H1 (cell line): ENCODE data around the gene RTN4RL2. TPM values are rescaled to one million over a fixed set of nuclear protein-coding genes. Genes with fewer than 3 reads are reported as not detected.

Source experiments
- CTCF ChIA-PET: fragments of 300-600 bp; sonication (Branson Sonifier 250); formaldehyde crosslinking; loops from one replicate; lab custom pipeline; 2021; ENCODE audit not compliant: partially characterized antibody; lab: Charles Lee
- POLR2A ChIA-PET: fragments of 300-600 bp; sonication (Branson Sonifier 250); formaldehyde crosslinking; loops from one replicate; lab custom pipeline; 2021; ENCODE audit warnings: inconsistent platforms; ENCODE audit not compliant: partially characterized antibody; lab: Charles Lee
- DNase-seq, 2 experiments: peaks; one replicate each; pipeline versions ENCODE4 v3.0.0 to v3.0.0-alpha.2; 2010 to 2022; ENCODE audit warnings: low spot score in 2 of 2, low read depth in 1 of 2, mixed read lengths in 1 of 2
- FAIRE-seq: peaks from 2 replicates; lab custom pipeline; 2011; peaks lifted over from hg19 to GRCh38; lab: Jason Lieb, UNC
- H2AFZ ChIP-seq: 2 replicates; pipeline ENCODE4 v1.8.1; 2012; ENCODE audit warnings: low read length, inconsistent platforms
- H2AK5ac ChIP-seq: 2 replicates; pipeline ENCODE4 v1.6.1; 2013; ENCODE audit warnings: low read depth, low read length
- H2BK120ac ChIP-seq: replicated peaks from 2 replicates; pipeline ENCODE3; 2013; ENCODE audit warnings: low read depth, low read length, inconsistent platforms
- H2BK12ac ChIP-seq: 2 replicates; pipeline ENCODE4 v1.6.1; 2013; ENCODE audit warnings: low read depth, low read length
- H2BK15ac ChIP-seq: 2 replicates; pipeline ENCODE4 v1.6.1; 2013; ENCODE audit warnings: low read length
- H2BK20ac ChIP-seq: 2 replicates; pipeline ENCODE4 v1.6.1; 2013; ENCODE audit warnings: low read length
- H2BK5ac ChIP-seq: 2 replicates; pipeline ENCODE4 v1.6.1; 2013; ENCODE audit warnings: low read depth, low read length
- H3K14ac ChIP-seq: 2 replicates; pipeline ENCODE4 v1.6.1; 2013; ENCODE audit warnings: inconsistent platforms; ENCODE audit not compliant: insufficient read length
- H3K18ac ChIP-seq: 2 replicates; pipeline ENCODE4 v1.6.1; 2013; ENCODE audit warnings: low read length; ENCODE audit errors: extremely low read depth
- H3K23ac ChIP-seq: 2 replicates; pipeline ENCODE4 v1.6.1; 2013; ENCODE audit warnings: inconsistent platforms; ENCODE audit not compliant: insufficient read length
- H3K23me2 ChIP-seq: 2 replicates; pipeline ENCODE4 v1.6.1; 2013; ENCODE audit warnings: low read depth, low read length
- H3K27ac ChIP-seq: 2 replicates; pipeline ENCODE4 v1.6.1; 2011; ENCODE audit warnings: low read depth, low read length, inconsistent platforms
- H3K27me3 ChIP-seq, 4 experiments: replicated peaks in 1 of 4; 1 replicate in 1 of 4; 2 replicates in 3 of 4; pipeline versions ENCODE4 v1.6.1 to v1.8.1; 2011 to 2013; ENCODE audit warnings: low read length in 3 of 4, mild to moderate bottlenecking in 3 of 4, inconsistent platforms in 2 of 4, mixed read lengths in 2 of 4, moderate library complexity in 1 of 4; ENCODE audit not compliant: control insufficient read depth in 3 of 4, insufficient read depth in 3 of 4; ENCODE audit errors: extremely low read depth in 1 of 4
- H3K36me3 ChIP-seq, 4 experiments: 2 replicates each; pipeline versions ENCODE4 v1.6.1 to v1.8.1; 2011 to 2013; ENCODE audit warnings: mild to moderate bottlenecking in 4 of 4, low read length in 3 of 4, moderate library complexity in 2 of 4, control low read depth in 1 of 4, inconsistent platforms in 1 of 4; ENCODE audit not compliant: insufficient read depth in 4 of 4, control insufficient read depth in 2 of 4
- H3K4ac ChIP-seq: replicated peaks from 2 replicates; pipeline ENCODE3; 2013; ENCODE audit warnings: low read length, low read depth, mixed read lengths, inconsistent platforms; ENCODE audit not compliant: insufficient read length
- H3K4me1 ChIP-seq, 4 experiments: replicated peaks in 1 of 4; 1 replicate in 1 of 4; 2 replicates in 3 of 4; pipeline versions ENCODE4 v1.6.1 to v1.8.1; 2011 to 2013; ENCODE audit warnings: low read length in 3 of 4, inconsistent platforms in 2 of 4, mixed read lengths in 1 of 4; ENCODE audit not compliant: insufficient read depth in 4 of 4, control insufficient read depth in 3 of 4
- H3K4me2 ChIP-seq, 2 experiments: 2 replicates each; pipeline versions ENCODE4 v1.6.1 to v1.8.1; 2011 to 2013; ENCODE audit warnings: low read depth in 2 of 2, low read length in 2 of 2, control low read depth in 1 of 2, inconsistent platforms in 1 of 2, mild to moderate bottlenecking in 1 of 2; ENCODE audit not compliant: insufficient read depth in 1 of 2
- H3K4me3 ChIP-seq, 4 experiments: fragments of 200-600, 300-600 bp in 1 of 4; sonication (generic), shearing (Covaris generic), sonication (Bioruptor Twin) in 1 of 4; 2 replicates each; pipeline versions ENCODE4 v1.5.1 to v1.8.1; 2011 to 2016; ENCODE audit warnings: low read length in 4 of 4, low read depth in 3 of 4, control low read depth in 2 of 4, inconsistent platforms in 2 of 4, mild to moderate bottlenecking in 2 of 4, mixed read lengths in 1 of 4, moderate library complexity in 1 of 4; ENCODE audit not compliant: insufficient read depth in 2 of 4; ENCODE audit errors: extremely low read depth in 1 of 4
- H3K56ac ChIP-seq: replicated peaks from 2 replicates; pipeline ENCODE3; 2013; ENCODE audit warnings: low read depth, mild to moderate bottlenecking, mixed read lengths, low read length, inconsistent platforms; ENCODE audit not compliant: insufficient read length
- H3K79me1 ChIP-seq: 2 replicates; pipeline ENCODE4 v1.6.1; 2013; ENCODE audit warnings: low read depth, low read length, control low read depth
- H3K79me2 ChIP-seq, 2 experiments: 2 replicates each; pipeline versions ENCODE4 v1.6.1 to v1.8.1; 2012 to 2013; ENCODE audit warnings: low read length in 2 of 2, mild to moderate bottlenecking in 2 of 2, inconsistent platforms in 1 of 2; ENCODE audit not compliant: insufficient read depth in 2 of 2, control insufficient read depth in 1 of 2
- H3K9ac ChIP-seq, 4 experiments: replicated peaks in 1 of 4; 1 replicate in 1 of 4; 2 replicates in 3 of 4; pipeline versions ENCODE4 v1.6.1 to v1.8.1; 2011 to 2013; ENCODE audit warnings: low read depth in 3 of 4, low read length in 3 of 4, control low read depth in 2 of 4, mild to moderate bottlenecking in 2 of 4, moderate library complexity in 2 of 4, inconsistent platforms in 1 of 4; ENCODE audit errors: extremely low read depth in 1 of 4
- H3K9me3 ChIP-seq, 2 experiments: 2 replicates each; pipeline versions ENCODE4 v1.6.1 to v1.8.1; 2012 to 2013; ENCODE audit warnings: mild to moderate bottlenecking in 2 of 2, moderate library complexity in 2 of 2, control low read depth in 1 of 2, inconsistent platforms in 1 of 2, low read depth in 1 of 2, low read length in 1 of 2, mixed read lengths in 1 of 2; ENCODE audit not compliant: insufficient read depth in 2 of 2
- H4K20me1 ChIP-seq, 2 experiments: replicated peaks in 1 of 2; 2 replicates each; pipeline versions ENCODE3 to v1.8.1; 2011 to 2013; ENCODE audit warnings: inconsistent platforms in 2 of 2, low read length in 2 of 2, mild to moderate bottlenecking in 1 of 2; ENCODE audit not compliant: insufficient read depth in 2 of 2, control insufficient read depth in 1 of 2
- H4K5ac ChIP-seq: 2 replicates; pipeline ENCODE4 v1.6.1; 2013; ENCODE audit warnings: low read length, low read depth, mixed read lengths, inconsistent platforms; ENCODE audit not compliant: insufficient read length
- H4K8ac ChIP-seq: 2 replicates; pipeline ENCODE4 v1.8.0; 2013; ENCODE audit warnings: mild to moderate bottlenecking, moderate library complexity, low read length, inconsistent platforms; ENCODE audit not compliant: insufficient read depth; ENCODE audit errors: extremely low read depth
- H4K91ac ChIP-seq: replicated peaks from 2 replicates; pipeline ENCODE3; 2013; ENCODE audit warnings: low read length, mixed read lengths, inconsistent platforms; ENCODE audit not compliant: insufficient read length
- BCL11A ChIP-seq, 2 experiments: IDR thresholded peaks; one replicate each; pipeline ENCODE4 v1.6.1; 2011; ENCODE audit warnings: low read depth in 2 of 2, low read length in 2 of 2, mild to moderate bottlenecking in 2 of 2
- GABPA ChIP-seq: IDR thresholded peaks from 2 replicates; pipeline ENCODE4 v1.6.1; 2011; ENCODE audit warnings: mild to moderate bottlenecking, low read length, moderate library complexity, borderline replicate concordance; ENCODE audit not compliant: insufficient read depth
- HDAC6 ChIP-seq: IDR thresholded peaks from one replicate; pipeline ENCODE4 v1.7.1; 2012; ENCODE audit warnings: low read depth, mild to moderate bottlenecking, inconsistent platforms, low read length, moderate library complexity
- KDM1A ChIP-seq: fragments of 200-600, 300-600 bp; sonication (generic); IDR thresholded peaks from 2 replicates; pipeline ENCODE4 v1.7.1; 2016; ENCODE audit warnings: mild to moderate bottlenecking, low read length, borderline replicate concordance
- POLR2AphosphoS5 ChIP-seq: IDR thresholded peaks from 2 replicates; pipeline ENCODE4 v1.6.1; 2011; ENCODE audit warnings: low read depth, low read length
- RFX5 ChIP-seq: IDR thresholded peaks from 2 replicates; pipeline ENCODE4 v1.6.1; 2011; ENCODE audit warnings: low read depth, low read length, improper control_type of control experiment, borderline replicate concordance
- SRF ChIP-seq: IDR thresholded peaks from 2 replicates; pipeline ENCODE4 v1.6.1; 2011; ENCODE audit warnings: mild to moderate bottlenecking, low read depth, low read length, moderate library complexity
- SUZ12 ChIP-seq: fragments of 200-600 bp; sonication (generic); IDR thresholded peaks from 2 replicates; pipeline ENCODE4 v1.6.1; 2012; ENCODE audit warnings: mild to moderate bottlenecking, inconsistent platforms, low read length, moderate library complexity, mixed read lengths
- TAF7 ChIP-seq: optimal IDR thresholded peaks from 2 replicates; pipeline ENCODE3; 2011; ENCODE audit warnings: low read depth, mild to moderate bottlenecking, inconsistent platforms, low read length, moderate library complexity, borderline replicate concordance
- YY1 ChIP-seq: IDR thresholded peaks from 2 replicates; pipeline ENCODE4 v1.6.1; 2011; ENCODE audit warnings: low read depth, mild to moderate bottlenecking, low read length
- WGBS, 2 experiments: shearing (Covaris generic) in 1 of 2; methylation state at CpG; one replicate each; pipeline versions ENCODE4 v1.1.6 to v1.1.7; 2013 to 2015; ENCODE audit warnings: low lambda C conversion rate in 2 of 2, mixed read lengths in 2 of 2, inconsistent platforms in 1 of 2, low coverage in 1 of 2, missing lambda C conversion rate in 1 of 2; ENCODE audit not compliant: insufficient replicate concordance in 2 of 2, insufficient coverage in 1 of 2, insufficient read length in 1 of 2; ENCODE audit errors: extremely low coverage in 1 of 2, missing lambda C conversion rate in 1 of 2; 5-methylcytosine and 5-hydroxymethylcytosine counted together
- polyA plus RNA-seq, 7 experiments: library from polyadenylated mRNA; depleted of rRNA in 3 of 7; stranded (reverse) in 5 of 7; unstranded in 2 of 7; fragments of >200 nt in 5 of 7; fragments of 200-250 nt in 2 of 7; gene quantifications; 1 replicate in 5 of 7; 2 replicates in 1 of 7; 4 replicates in 1 of 7; pipeline versions ENCODE4 v1.2.1 to v1.2.3, GENCODE V29; 2011 to 2013; ENCODE audit warnings: missing spikeins in 2 of 7, mixed read lengths in 2 of 7
- total RNA-seq: library from RNA; stranded (reverse); fragmentation: NEBNext Ultra II Directional; extraction: Animal tissue kit (Norgen Biotek cat#: 25700); gene quantifications from 2 replicates; pipeline ENCODE4 v1.2.1, GENCODE V29; 2021
- TF ChIP-seq, protein P1 (sequence below): IDR thresholded peaks from 2 replicates; pipeline ENCODE4 v1.6.1; 2012; ENCODE audit warnings: low read length, inconsistent platforms

Gene RTN4RL2
- total and polyA plus RNA-seq, 2 of the 8 experiments (the other 6 are each of a cell fraction or from before 2014, with no cell fraction given) = 11.4 to 23.7 TPM

DNA sequence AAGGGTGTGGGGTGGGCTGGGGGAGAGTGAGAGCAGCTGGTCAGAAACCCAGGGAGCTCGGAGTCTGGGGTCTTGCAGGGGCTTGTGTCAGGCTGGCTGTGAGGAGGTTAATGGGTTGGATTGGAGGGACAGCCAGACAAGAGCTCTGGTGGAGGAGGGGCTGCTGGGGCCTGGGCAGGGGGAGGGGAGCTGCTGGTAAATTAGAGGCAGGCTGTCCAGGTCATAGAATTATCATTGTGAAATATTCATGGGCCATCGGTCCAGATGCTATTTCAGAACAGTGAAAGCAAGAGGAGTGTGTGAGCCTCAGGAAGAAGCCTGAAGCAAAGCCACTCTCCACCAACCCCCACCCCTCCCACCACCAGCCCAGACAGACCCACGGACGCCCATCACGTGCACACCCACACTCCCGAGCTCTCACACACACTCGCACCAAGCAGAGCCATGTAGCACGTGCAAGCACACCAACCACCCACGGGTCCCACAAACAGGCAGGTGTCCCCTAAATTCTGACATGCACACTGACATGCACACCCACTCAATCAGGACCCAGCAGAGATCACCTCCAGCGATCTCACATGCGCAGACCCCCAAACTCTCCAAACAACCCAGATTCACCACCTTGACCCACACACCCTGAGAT, 18.8 kb downstream of the RTN4RL2 start:
- peaks cover 19% of the 10 kb centered on the region; the same call in 1 of the 2 replicates for H3K23me2 ChIP-seq
- peaks cover 10 to 38% (median 12%) of the 10 kb centered on the region in 4 experiments for H3K4me1 ChIP-seq
- H2BK12ac ChIP-seq = peak overlapping the region; percentile 52; the same call in 1 of the 2 replicates
- no peaks in the 10 kb centered on the region for H3K36me3 ChIP-seq
- H3K56ac ChIP-seq = no peak overlapping the region
- no peak overlapping the region for H2BK15ac ChIP-seq
- H3K4me2 ChIP-seq = no peak overlapping the region
- H3K79me2 ChIP-seq = no peaks in the 10 kb centered on the region
- no peak for DNase-seq
- 79% methylated on average over 11 of the region's 11 CpGs; no CpG with 5 or more reads in 1 of the 2 experiments for WGBS, 2 experiments
- no peak overlapping the region for H2AFZ ChIP-seq
- H2AK5ac ChIP-seq = no peak overlapping the region
- H3K23ac ChIP-seq = no peak overlapping the region
- no peak overlapping the region for H4K5ac ChIP-seq
- H2BK20ac ChIP-seq = no peak overlapping the region
- ChIA-PET CTCF (interaction anchor here (1.0 to 33.7 kb wide), 8 partner anchors 14 to 134 kb away, joined by 3 to 1146 read pairs (median 6); partner anchors contain the start of genes RTN4RL2, SLC43A1, SMTNL1 and TIMM10), POLR2A (interaction anchor here (0.9 to 11.2 kb wide), 4 partner anchors 14 to 153 kb away, joined by 3 to 141 read pairs (median 46); partner anchors contain the start of gene RTN4RL2)
- H3K27ac ChIP-seq = no peak overlapping the region
- H2BK120ac ChIP-seq = no peak overlapping the region
- H3K9ac ChIP-seq = no peak overlapping the region
- H3K27me3 ChIP-seq = peaks cover 0 to 45% (median 33%) of the 10 kb centered on the region in 4 experiments; a peak in 6 of 7 replicates
- no peaks in the 10 kb centered on the region for H3K79me1 ChIP-seq
- H3K4me3 ChIP-seq = no peak overlapping the region
- FAIRE-seq = no peak
- H3K4ac ChIP-seq = no peak overlapping the region
- H4K20me1 ChIP-seq = peaks cover 1 to 5% of the 10 kb centered on the region in 2 experiments
- no peak overlapping the region for H2BK5ac ChIP-seq
- peak overlapping the region; percentile 18; the same call in 1 of the 2 replicates for H4K8ac ChIP-seq
- no peaks in the 10 kb centered on the region for H3K9me3 ChIP-seq
- no peak overlapping the region for H3K14ac ChIP-seq
- no peak overlapping the region; the same call in 1 of the 2 replicates for H3K18ac ChIP-seq
- no peak overlapping the region for H4K91ac ChIP-seq
- TF ChIP-seq, protein P1, sequence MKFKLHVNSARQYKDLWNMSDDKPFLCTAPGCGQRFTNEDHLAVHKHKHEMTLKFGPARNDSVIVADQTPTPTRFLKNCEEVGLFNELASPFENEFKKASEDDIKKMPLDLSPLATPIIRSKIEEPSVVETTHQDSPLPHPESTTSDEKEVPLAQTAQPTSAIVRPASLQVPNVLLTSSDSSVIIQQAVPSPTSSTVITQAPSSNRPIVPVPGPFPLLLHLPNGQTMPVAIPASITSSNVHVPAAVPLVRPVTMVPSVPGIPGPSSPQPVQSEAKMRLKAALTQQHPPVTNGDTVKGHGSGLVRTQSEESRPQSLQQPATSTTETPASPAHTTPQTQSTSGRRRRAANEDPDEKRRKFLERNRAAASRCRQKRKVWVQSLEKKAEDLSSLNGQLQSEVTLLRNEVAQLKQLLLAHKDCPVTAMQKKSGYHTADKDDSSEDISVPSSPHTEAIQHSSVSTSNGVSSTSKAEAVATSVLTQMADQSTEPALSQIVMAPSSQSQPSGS = no peak
- no peak for TF ChIP-seq TAF7
- TF ChIP-seq GABPA = no peak
- no peak for TF ChIP-seq YY1
- no peak for TF ChIP-seq SRF
- no peak for TF ChIP-seq RFX5
- no peak for TF ChIP-seq POLR2AphosphoS5
- no peak for TF ChIP-seq BCL11A (IDR thresholded peaks at IDR 0.05; ENCODE audit: low read depth in 2 of 2, low read length in 2 of 2)
- no peak for TF ChIP-seq KDM1A
- no peak for TF ChIP-seq SUZ12
- no peak for TF ChIP-seq HDAC6
